Measurements from ENCODE around the gene SPNS3. TPM values are rescaled to one million over a fixed set of nuclear protein-coding genes. Genes with fewer than 3 reads are reported as not detected.

SPNS3 gene
- total and polyA plus RNA-seq, 2 donors (not counting 1 experiment from before 2014, with no cell fraction given): 0.44 to 0.52 TPM

DNA sequence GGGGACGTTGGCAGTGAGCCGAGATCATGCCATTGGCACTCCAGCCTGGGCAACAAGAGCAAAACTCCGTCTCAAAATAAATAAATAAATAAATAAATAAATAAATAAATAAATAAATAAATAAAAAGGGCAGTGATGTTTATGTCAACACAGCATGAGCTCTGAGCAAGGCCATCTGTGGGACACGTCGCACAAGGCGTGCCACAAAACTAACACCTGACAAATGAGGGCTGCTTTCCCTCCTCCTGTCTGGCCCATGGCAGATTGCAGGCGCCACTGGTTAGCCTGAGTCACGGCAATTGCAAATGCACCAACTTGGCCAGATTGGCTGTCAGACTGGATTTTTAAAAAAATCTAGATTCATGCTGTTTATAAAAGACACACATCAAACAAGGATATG lies 25.9 kb upstream of the SPNS3 start:
- H4K20me1 ChIP-seq (ENCODE audit: control insufficient read depth, insufficient read depth, low read length, poor library complexity, severe bottlenecking): no peaks in the 10 kb centered on the region
- H3K27me3 ChIP-seq (replicated peaks in 1 of 4; ENCODE audit: control extremely low read depth in 1 of 4, control insufficient read depth in 3 of 4, insufficient read depth in 4 of 4, low read length in 3 of 4): no peaks in the 10 kb centered on the region
- no peaks in the 10 kb centered on the region for H3K9me3 ChIP-seq (ENCODE audit: control extremely low read depth in 1 of 3, control insufficient read depth in 2 of 3, insufficient read depth in 1 of 3, low read length in 2 of 3)
- ATAC-seq (ENCODE audit: low read depth): no peak
- Mint-ChIP-seq H3K9me3 (ENCODE audit: insufficient read depth) (no peaks in the 10 kb centered on the region), H3K27me3 (no peaks in the 10 kb centered on the region), H3K27ac (no peak overlapping the region), H3K4me3 (no peak overlapping the region), H3K4me1 (peaks cover 8% of the 10 kb centered on the region)
- H3K4me3 ChIP-seq (ENCODE audit: control extremely low read depth in 1 of 5, extremely low read depth in 1 of 5, insufficient read depth in 1 of 5, low read depth in 2 of 5, low read length in 4 of 5): no peak overlapping the region
- no peaks in the 10 kb centered on the region for H3K36me3 ChIP-seq (replicated peaks in 1 of 2; ENCODE audit: control extremely low read depth in 1 of 2, control insufficient read depth in 1 of 2, extremely low read depth in 1 of 2, insufficient read depth in 2 of 2, low read length in 1 of 2)
- 100% methylated on average over 3 of the region's 8 CpGs for whole genome bisulfite sequencing (ENCODE audit: insufficient coverage)
- intact Hi-C loops (cut with micrococcal nuclease): no loop called here
- TF ChIP-seq, protein P1, sequence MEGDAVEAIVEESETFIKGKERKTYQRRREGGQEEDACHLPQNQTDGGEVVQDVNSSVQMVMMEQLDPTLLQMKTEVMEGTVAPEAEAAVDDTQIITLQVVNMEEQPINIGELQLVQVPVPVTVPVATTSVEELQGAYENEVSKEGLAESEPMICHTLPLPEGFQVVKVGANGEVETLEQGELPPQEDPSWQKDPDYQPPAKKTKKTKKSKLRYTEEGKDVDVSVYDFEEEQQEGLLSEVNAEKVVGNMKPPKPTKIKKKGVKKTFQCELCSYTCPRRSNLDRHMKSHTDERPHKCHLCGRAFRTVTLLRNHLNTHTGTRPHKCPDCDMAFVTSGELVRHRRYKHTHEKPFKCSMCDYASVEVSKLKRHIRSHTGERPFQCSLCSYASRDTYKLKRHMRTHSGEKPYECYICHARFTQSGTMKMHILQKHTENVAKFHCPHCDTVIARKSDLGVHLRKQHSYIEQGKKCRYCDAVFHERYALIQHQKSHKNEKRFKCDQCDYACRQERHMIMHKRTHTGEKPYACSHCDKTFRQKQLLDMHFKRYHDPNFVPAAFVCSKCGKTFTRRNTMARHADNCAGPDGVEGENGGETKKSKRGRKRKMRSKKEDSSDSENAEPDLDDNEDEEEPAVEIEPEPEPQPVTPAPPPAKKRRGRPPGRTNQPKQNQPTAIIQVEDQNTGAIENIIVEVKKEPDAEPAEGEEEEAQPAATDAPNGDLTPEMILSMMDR (IDR thresholded peaks at IDR 0.05): no peak
- no peak overlapping the region for H3K4me2 ChIP-seq (replicated peaks; ENCODE audit: low read depth, low read length, poor library complexity, severe bottlenecking)
- H3K79me2 ChIP-seq (ENCODE audit: control insufficient read depth, insufficient read depth, low read length): no peaks in the 10 kb centered on the region
- H3K4me1 ChIP-seq (ENCODE audit: control insufficient read depth in 2 of 2, insufficient read depth in 2 of 2, low read length in 2 of 2): peaks cover 7 to 9% of the 10 kb centered on the region in 2 donors
- no peak overlapping the region for H2AFZ ChIP-seq (ENCODE audit: insufficient read depth, low read depth, low read length, poor library complexity, severe bottlenecking)
- POLR2A ChIA-PET: no interaction called here
- no peak overlapping the region for H3K9ac ChIP-seq (ENCODE audit: low read length)
- no peak overlapping the region for H3K27ac ChIP-seq (ENCODE audit: low read length in 2 of 2)
- no peak for DNase-seq
- CTCF ChIA-PET: interaction anchor here (0.9 to 4.7 kb wide), 3 partner anchors 168 to 208 kb away, joined by 3 to 25 read pairs (median 6); no protein-coding TSS in a partner anchor

DNA sequence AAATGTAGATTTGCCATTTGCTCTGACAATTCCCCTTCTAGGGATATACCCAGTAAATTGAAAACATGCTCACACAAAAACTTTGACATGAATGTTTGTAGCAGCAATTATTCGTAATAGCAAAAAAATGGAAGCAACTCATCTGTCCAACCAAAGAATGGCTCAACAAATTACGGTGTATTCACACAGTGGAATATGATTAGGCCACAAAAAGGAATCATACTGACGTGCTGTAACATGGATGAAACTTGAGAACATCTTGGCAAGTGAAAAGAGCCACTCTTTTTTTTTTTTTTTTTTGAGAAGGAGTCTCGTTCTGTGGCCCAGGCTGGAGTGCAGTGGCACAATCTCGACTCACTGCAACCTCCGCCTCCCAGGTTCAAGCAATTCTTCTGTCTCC lies 24.1 kb upstream of the SPNS3 start:
- DNase-seq (no peak), ATAC-seq (ENCODE audit: low read depth) (no peak)
- no peaks in the 10 kb centered on the region for H3K9me3 ChIP-seq (ENCODE audit: control extremely low read depth in 1 of 3, control insufficient read depth in 2 of 3, insufficient read depth in 1 of 3, low read length in 2 of 3)
- no peaks in the 10 kb centered on the region for H3K27me3 ChIP-seq (replicated peaks in 1 of 4; ENCODE audit: control extremely low read depth in 1 of 4, control insufficient read depth in 3 of 4, insufficient read depth in 4 of 4, low read length in 3 of 4)
- no peak overlapping the region for H3K27ac Mint-ChIP-seq
- H3K9me3 Mint-ChIP-seq (ENCODE audit: insufficient read depth): no peaks in the 10 kb centered on the region
- no peak overlapping the region for H3K27ac ChIP-seq (ENCODE audit: low read length in 2 of 2)
- H3K4me3 ChIP-seq (ENCODE audit: control extremely low read depth in 1 of 5, extremely low read depth in 1 of 5, insufficient read depth in 1 of 5, low read depth in 2 of 5, low read length in 4 of 5): no peak overlapping the region
- POLR2A ChIA-PET: interaction anchor here (0.7 kb wide), 1 partner anchor 14 kb away, joined by 3 read pairs; no protein-coding TSS in a partner anchor
- H2AFZ ChIP-seq (ENCODE audit: insufficient read depth, low read depth, low read length, poor library complexity, severe bottlenecking): no peak overlapping the region
- peaks cover 10 to 14% of the 10 kb centered on the region in 2 donors for H3K4me1 ChIP-seq (ENCODE audit: control insufficient read depth in 2 of 2, insufficient read depth in 2 of 2, low read length in 2 of 2)
- no peaks in the 10 kb centered on the region for H3K36me3 ChIP-seq (replicated peaks in 1 of 2; ENCODE audit: control extremely low read depth in 1 of 2, control insufficient read depth in 1 of 2, extremely low read depth in 1 of 2, insufficient read depth in 2 of 2, low read length in 1 of 2)
- H3K79me2 ChIP-seq (ENCODE audit: control insufficient read depth, insufficient read depth, low read length): no peaks in the 10 kb centered on the region
- H3K4me1 Mint-ChIP-seq: peaks cover 12% of the 10 kb centered on the region
- intact Hi-C loops (cut with micrococcal nuclease): no loop called here
- CTCF ChIA-PET: no interaction called here
- no peak for TF ChIP-seq EZH2 (IDR thresholded peaks at IDR 0.05; ENCODE audit: borderline replicate concordance, insufficient read depth, low read depth, low read length, poor library complexity, severe bottlenecking)
- TF ChIP-seq, protein P1 (IDR thresholded peaks at IDR 0.05): no peak
- no peak overlapping the region for H3K4me3 Mint-ChIP-seq
- 100% methylated on average over 2 of the region's 6 CpGs for WGBS (ENCODE audit: insufficient coverage)
- H3K27me3 Mint-ChIP-seq: no peaks in the 10 kb centered on the region
- no peak overlapping the region for H3K9ac ChIP-seq (ENCODE audit: low read length)
- no peak overlapping the region for H3K4me2 ChIP-seq (replicated peaks; ENCODE audit: low read depth, low read length, poor library complexity, severe bottlenecking)
- H4K20me1 ChIP-seq (ENCODE audit: control insufficient read depth, insufficient read depth, low read length, poor library complexity, severe bottlenecking): no peaks in the 10 kb centered on the region

Data from B cell (primary cell).